GM18498 (cell line): ENCODE results near the gene RPN2.

Experiments used
- ATAC-seq: cut with Tn5 transposase; IDR thresholded peaks from one replicate; pipeline ENCODE4 v1.9.1; 2021; ENCODE audit warnings: mild to moderate bottlenecking, moderate library complexity; ENCODE audit not compliant: unreplicated experiment

The RPN2 gene

DNA sequence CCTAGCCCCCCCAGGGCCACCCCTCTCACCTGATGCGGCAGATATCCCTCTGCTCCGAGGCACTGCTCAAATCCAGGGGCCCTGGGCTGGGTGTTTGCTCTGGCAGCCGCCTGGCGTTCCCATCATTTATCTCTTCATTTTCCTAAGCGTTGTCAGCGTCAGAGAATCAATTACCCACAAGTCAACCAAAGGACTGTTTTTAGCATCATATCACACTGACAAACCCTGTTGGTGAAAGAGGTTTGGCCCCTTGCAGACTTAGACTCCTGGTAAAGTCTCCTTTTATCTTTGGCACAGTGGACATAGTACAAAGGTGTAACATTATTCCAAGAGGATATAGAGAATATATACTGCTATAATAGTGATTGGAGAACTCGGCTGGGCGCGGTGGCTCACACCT lies 82.6 kb downstream of the RPN2 start, which contains the start of gene GHRH:
Gene GHRH, minus strand, starts transcription at position 101 of the 400 bp plus-strand sequence. CDS start 4,925 bp downstream, outside the sequence.
- ATAC-seq: no peak

DNA sequence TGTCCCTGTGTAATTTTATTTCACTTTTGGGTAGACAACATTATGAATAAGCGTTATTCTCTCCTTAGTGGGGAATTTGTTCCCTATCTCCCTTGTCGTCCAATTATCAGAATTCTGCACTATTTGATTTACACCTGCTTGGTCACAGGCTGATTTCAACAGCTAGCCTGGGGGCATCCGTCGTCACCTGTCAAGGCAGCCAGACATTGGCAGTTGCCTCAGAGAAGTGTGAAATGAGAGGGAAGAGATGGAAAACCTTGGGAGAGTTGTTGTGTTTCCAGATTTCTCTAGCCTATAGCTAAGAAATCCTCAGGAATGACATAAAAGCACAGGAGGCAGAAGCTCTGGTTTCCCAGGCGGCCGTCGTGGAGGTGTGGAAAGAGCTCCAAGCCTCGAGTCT lies 83.4 kb downstream of the RPN2 start:
- no peak for ATAC-seq

DNA sequence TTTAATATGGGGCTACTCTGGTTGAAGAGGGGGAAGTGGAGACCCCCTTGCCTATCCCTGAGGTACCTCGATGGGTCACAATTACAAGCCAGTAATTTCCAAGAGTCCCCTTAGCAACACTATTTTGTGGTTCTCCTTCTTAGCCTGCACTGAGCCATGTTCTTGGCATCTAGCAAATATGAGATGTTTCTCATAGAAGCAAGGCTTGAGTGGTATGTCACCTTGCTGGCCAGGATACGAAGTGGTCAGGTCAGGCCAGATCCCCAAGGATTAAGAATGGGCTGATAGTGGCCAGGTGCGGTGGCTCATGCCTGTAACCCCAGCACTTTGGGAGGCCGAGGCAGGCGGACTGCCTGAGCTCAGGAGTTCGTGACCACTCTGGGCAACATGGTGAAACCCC lies 84.6 kb downstream of the RPN2 start:
- no peak for ATAC-seq

DNA sequence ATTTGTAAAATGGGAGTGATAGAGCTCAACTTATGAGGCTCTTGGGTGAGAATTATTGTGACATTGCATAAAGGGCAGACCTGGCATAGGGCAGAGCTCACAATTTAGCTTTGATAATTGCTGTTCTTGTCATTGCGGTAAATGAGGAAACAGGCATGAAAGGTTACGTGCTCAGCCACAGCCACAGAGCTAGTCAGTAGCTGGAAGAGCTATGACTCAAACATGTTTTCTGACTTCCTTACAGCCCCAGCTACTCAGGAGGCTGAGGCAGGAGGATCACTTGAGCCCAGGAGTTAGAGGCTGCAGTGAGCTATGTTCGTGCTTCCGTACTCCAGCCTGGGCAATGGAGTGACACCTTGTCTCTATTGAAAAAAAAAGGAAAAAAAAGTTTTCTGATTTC lies 86.0 kb downstream of the RPN2 start:
- ATAC-seq: no peak

DNA sequence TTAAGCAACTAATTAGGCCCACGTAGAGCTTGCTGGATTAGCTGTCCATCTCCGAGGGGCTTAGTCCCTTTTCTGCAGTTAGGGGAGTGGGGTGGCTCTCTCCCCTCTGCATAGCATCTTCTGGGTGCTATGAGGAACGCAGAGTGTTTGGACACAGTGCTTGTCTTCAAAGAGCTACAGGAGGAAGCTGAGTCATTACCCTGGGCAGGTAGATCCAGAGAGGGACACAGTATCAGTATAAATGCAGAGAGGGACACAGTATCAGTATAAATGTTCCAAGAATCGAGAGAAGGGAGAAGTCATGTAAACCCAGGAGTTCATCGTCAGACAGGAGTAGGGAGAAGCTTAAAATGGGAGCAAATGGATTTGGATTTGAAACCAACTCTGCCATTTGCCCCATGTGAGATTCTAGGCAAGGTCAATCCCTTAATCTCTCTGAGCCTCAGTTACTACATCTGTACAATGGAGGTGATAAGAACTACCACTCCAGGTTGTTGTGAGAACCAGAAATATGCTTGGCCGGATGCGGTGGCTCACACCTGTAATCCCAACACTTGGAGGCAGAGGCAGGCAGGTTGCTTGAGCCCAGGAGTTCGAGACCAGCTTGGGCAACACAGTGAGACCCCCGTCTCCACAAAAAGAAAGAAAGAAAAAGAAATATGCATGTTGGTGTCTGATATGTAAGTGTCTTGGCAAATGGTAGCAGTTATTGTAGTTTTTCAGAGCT lies 88.0 kb downstream of the RPN2 start:
- ATAC-seq: no peak

DNA sequence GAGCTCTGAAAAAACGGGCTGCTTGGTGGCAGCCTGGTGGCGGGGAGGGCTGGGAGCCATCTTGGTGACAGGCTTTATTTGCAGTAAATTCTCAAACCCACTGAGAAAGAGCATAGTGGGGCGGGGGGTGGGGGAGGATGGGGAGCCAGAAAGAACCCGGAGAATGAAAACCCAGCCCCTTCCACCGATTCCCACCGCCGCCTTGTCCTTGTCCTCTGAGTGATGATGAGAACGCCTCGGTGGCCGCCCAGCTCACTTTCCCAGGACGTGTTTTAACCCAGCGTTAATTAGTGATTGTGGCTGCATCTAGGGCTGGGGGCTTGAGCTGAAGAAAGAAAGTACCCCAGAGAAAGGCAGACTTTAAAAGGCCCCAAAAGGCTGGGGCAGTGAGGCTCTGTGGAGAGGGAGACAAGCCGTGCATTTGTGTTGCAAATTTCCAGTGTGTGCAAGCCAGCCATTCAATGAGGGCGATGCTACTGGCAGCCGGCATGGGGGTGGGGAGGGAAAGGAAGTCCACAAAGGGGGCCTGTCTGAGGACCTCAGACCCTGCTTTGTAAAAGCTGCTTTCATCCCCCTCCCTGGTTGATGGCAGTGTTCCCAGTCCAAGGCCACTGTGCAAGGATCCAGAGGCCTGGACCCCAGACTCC lies 88.7 kb downstream of the RPN2 start:
- no peak for ATAC-seq

DNA sequence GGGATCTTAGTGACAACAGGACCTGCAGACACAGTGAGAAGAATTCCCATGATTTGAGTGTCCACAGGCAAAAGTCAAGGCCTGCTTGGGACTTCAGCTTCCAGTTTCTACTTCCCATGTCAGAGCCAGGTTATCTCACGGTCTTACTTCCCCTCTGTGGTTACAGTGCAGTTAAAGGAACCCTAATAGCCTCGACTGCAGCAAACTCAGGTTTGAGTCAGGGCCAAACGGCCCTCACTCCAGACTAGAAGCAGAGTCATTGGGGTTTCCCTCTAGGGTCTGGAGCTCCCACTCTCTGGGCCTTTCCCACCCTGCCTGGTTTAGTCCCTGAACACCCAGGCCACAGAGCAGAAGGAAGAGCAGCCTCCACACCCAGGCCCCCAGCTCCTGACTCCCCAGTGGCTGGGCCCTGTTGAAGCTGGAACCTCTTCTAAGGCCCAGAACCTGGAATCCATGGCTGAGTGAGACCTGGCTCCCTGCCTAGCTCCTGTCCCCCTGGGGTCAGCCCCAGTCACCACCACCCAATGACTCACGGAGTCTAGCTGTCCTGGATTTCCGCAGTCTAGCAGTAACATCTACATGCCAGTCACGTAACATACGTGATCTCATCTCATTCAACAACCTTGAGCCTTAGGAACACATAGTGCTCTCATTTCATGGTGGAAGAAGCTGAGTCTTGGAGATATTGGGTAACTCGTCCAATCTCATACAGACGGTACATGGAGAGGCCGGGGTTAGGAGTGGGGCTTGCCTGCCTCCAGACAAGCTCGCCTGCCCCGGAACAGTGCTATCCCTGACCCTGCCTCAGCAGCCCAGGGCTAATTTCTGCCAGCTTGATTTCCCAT lies 91.7 kb downstream of the RPN2 start:
- ATAC-seq: no peak

DNA sequence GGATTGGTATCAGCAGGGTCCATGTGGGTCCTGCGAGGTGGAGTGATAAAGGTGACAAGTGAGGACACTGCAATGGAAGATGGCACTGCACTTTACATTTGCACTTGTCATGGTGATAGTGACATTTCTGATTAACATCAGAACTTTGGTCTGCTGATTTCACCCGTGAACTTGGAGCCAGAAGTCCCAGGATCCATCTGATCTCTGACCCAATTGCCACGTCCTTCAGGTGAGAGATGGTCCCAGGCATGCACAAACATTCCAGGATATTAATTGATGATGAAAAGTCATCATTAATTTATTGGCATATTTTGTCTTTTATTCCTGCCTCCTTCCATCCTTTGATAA lies 92.3 kb downstream of the RPN2 start:
- no peak for ATAC-seq

DNA sequence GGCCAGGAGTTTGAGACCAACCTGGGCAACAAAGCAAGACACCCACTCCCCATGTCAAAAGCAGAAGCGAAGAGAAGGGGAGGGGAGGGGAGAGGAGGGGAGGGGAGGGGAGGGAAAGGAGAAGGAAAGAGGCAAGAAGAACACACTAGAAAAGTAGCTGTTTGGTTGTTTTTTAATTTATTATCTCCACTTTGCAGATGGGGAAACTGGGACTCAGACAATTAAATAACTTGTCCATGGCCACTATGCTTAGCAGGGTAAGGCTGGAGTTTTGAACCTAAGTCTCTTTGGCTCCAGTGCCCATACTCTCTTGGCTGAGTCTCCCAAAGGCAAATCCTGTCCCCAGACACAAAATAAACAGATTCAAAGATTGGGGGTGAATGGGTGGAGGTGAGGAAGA lies 94.9 kb downstream of the RPN2 start:
- no peak for ATAC-seq

DNA sequence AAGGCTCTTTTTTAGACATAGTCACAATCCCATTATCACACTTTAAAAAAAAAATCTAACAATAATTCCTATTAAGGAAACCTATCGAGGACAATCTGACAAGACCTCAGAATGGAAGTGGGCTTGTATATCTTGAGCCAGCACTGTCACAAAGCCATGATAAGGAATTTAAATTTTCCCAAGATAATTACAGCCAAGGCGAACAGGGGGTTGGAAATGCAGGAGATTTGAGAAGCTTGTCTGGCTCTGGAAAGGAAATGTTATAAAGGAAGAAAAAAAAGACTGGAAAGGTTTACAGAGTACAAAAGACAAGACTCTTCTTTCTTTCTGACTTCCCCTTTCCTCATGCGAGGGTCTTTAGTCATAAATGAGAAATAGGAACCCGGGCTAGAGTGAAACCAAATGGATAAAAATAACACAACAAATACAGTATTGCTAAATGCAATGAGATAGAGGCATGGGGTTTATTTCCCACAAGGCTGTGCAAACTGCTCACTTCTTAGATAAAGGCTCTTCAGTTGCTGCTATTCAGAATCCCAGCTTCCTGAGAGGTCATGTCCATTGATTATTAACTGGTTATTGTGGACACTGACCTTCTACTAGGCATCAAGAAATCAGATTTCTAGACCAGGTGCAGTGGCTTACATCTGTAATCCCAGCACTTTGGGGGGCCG lies 95.9 kb downstream of the RPN2 start:
- no peak for ATAC-seq

DNA sequence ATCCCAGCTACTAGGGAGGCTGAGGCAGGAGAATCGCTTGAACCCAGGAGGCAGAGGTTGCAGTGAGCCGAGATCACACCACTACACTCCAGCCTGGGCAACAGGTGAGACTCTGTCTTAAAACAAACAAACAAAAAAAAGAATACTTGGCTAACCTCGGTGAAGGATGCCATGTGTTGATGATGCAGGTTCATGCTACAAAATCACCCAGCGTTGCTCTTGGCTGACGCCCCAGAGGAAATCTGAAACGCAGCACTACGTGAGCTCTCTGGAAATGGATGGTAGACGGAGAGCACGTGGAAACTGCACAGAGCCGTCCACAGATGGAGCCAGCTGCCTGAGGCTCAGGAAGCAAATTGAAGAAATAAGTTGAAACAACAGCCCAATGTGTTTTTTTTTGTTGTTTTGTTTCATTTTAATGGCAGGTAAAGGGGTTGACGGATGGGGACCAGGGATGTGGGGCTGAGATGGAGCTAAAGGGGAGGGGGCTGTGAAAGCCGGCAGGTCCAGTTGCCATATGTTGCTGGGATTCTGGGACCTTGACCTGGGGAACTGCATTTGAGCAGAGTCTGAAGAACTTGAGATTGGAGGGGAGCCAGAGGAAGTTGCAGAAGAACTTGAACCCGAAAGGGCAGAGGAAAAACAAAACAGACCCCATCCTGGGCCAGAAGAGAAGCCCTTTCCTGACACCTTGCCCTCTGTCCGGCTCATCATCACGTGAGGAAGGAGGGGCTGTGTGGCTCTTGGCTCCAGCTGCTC lies 97.5 kb downstream of the RPN2 start:
- peak; percentile 74 for ATAC-seq

DNA sequence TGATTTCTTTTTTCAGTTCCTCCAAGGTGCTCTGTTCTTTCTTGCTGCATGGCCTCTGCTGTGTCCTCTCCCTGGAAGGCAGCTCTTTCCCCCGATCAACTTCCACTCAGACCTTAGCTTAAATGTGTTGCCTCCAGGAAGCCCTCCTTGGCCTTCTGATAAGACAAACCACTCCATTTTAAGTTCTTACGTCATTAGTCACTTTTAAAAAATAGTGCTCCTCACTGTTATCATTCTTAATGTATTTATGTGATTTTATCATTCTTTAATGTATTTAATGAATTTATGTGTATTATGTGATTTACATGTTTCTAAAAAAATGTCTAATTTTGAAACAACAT lies 98.1 kb downstream of the RPN2 start:
- ATAC-seq: no peak

DNA sequence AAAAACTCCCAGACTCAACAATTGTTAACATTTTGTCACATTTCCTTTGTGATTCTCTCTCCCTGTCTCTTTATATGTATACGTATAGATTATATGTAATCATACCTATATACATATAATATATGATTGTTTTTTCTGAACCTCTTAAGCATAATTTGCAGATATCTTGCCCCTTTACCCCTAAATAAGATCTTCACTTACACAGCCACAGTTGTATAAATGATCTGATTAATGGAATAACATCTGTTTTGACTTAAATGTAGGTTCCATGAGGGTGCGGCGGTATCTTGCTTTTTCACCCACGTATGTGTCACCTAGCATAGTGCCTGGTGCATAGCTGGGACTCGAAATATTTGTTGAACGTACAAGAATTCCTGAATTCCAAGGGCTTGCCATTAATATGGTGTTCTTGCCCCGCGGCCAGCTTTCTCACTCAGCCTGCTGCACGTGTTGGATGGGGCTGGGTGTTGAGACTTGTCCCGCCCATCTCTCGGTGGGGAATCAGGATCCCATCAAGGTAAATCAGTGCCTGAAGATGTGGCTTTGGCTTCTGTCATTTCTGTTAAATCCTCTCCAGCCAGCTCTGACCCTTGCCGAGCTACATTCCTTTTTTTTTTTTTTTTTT lies 99.9 kb downstream of the RPN2 start:
- ATAC-seq: no peak

DNA sequence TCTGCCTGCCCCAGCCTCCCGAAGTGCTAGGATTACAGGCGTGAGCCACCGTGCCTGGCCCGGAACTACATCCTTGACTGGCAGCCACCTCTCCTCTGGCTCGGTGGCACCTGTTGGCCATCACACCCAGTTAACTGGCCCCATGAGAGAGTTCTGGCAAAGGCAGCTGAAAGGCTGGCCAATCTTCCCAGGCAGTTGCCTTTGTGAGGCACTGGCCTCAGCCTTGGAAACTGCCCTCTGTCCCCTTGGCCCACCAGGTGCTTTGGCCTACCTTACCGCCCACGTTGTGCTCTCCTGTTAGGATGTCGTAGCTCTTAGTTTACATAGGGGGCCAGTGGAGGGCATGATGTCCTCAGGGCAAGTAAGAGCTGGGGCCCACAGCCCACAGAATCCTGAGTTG lies 100.7 kb downstream of the RPN2 start:
- ATAC-seq: no peak

DNA sequence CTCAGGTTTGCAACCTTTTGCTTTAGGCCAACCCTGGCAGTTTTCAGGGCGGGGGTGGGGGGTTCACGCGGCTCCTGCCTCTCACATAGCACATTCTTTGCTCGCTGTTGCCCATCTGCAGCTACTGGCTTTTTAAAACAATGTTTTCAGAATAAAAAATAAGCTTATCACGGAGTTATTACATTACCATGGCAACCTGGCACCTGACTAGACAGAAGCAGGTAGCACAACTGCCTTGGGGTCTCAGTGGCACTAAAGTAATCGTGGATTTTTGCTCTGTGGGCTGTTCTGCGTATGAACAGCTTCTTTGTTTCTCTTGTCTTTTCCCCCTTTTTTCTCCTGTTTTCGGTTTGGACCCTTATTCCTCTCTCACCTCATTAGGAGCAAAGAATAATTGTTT lies 101.3 kb downstream of the RPN2 start:
- no peak for ATAC-seq

DNA sequence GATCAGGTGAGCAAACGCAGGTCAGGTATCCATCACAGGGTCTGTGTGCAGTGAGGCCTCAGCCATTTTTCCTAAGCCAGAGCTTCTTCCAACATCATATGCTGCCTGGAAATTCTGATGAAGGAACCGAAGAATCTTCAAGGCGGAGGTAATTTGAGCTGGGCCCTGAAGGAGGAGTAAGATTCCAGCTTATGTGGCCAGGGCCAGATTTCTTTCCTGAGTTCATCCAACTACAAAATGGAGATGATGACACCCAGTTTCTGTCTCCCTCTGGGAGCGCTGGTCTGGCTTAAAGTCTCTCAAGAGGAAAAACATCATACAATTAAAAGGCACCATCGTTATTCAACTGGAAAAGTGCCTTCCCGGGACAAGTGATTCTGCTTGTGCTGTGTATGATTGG lies 103.4 kb downstream of the RPN2 start:
- no peak for ATAC-seq

DNA sequence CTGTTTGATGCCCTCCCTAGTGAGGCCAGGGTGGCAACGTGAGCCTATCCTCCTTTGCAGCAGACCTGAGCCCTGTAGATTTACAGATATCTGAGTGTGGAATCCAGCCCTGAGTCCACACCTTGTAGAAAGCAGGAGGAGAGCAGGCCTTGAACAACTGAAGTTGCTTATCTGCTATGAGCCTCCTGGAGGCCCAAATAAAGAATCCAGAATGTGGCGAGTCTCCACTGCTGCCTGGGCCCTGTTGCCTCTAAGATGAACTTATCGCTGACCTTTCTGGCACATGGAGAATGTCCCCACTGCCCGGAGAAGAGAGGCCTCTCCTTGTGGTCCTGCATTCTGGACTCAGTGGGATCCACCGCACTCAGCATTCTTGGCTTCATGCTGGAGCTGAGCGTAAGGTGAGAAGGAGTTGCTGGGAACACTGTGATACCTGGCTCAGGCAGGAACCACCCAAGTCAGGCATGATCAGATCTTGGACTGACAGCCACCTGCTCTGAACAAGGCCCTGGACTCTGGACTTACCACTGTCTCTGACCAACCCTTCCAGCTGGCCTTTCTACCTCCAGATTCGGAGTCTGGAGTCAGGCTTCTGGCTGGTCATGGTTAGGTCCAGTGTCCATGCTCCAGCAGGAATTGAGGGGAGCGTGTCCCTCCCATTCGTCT lies 104.5 kb downstream of the RPN2 start:
- no peak for ATAC-seq

DNA sequence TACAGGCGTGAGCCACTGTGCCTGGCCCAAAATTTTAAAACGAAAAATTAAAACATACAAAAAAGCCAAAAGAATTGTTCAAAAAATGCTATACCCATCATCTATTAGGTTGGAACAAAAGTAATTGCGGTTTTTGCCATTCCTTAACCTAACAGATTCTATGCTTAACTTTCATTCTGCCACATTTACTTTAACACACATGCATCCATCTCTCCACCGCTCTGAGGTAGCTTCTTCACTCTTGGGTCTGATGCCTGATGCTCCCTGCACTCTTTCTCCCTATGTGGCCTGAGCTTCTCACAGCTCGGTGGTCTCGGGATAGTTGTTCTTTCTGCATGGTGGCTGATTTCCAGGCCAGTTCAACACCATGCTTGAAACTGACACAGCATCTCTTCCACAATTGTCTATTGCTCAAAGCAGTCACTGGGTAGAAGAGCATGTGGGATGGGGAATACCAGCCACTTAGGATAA lies 105.6 kb downstream of the RPN2 start:
- ATAC-seq: no peak

DNA sequence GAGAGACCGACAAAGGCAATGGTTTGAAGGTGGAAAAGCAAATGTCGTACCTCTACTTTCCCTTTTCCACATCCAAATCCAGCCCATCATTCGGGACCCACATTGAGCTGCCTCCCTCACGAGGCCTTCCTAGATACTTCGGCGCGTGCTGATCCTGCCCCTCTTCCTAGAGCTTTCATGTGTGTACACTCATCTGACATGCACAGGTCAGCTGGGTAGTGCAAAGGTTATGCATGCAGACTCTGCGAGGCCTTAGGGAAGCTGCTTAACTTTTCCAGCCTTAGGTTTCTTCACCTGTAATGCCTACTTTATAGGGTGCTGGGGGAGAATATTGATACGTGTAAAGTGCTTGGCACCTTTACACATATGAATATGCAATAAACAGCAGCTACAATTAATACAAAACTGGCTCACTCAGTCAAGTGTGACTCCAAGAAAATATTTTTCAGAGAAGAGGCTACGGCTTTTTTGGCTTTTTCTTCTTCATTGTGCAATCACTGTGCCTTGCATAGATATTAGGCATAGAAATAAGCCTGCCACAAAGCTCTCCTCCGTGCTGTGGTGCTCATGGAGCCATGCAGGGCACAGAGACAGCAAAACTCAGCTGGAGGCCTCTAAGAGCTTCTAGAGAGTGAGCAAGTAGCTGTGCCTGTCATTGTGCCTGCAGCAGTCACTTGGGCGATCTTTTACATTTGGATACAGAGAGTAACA lies 106.7 kb downstream of the RPN2 start:
- no peak for ATAC-seq
